Mucosa of descending colon (tissue), 3 donors: ENCODE results near the gene BLZF1. TPM values are rescaled to one million over a fixed set of nuclear protein-coding genes. Genes with fewer than 3 reads are reported as not detected.
"Not testable (repeated sequence)": the region's sequence is repeated elsewhere in the genome, so short reads cannot be mapped to it uniquely, and the experiment has no call there.

Experiments
- ATAC-seq: fragments of 200-7000 bp; cut with Tn5 transposase; one replicate; pipeline ENCODE4 v1.9.1; 2020; ENCODE audit warnings: mild to moderate bottlenecking, moderate library complexity
- DNase-seq, 3 donors: peaks; one replicate each; pipeline ENCODE4 v3.0.0-alpha.2; 2020
- H3K36me3 ChIP-seq: fragments of 200-600 bp; one replicate; pipeline ENCODE4 v1.8.0; 2021; ENCODE audit warnings: low read depth, mild to moderate bottlenecking
- H3K4me1 ChIP-seq: fragments of 200-600 bp; one replicate; pipeline ENCODE4 v1.8.0; 2021; ENCODE audit warnings: low read depth, mild to moderate bottlenecking
- H3K4me3 ChIP-seq: fragments of 200-600 bp; one replicate; pipeline ENCODE4 v1.8.0; 2021; ENCODE audit warnings: mild to moderate bottlenecking
- H3K9me3 ChIP-seq: fragments of 200-600 bp; one replicate; pipeline ENCODE4 v1.8.0; 2021; ENCODE audit warnings: mild to moderate bottlenecking
- intact Hi-C, 2 donors: fragments of 100-400 bp; cut with DNase I in 1 of 2; cut with micrococcal nuclease in 1 of 2; formaldehyde crosslinking; loops; one replicate each; pipeline versions ENCODE4 v1.11.0 to v1.11.1; 2022; cut with DNase I, micrococcal nuclease
- total RNA-seq, 3 donors: library from RNA; stranded (reverse); fragmentation: NEBNext Ultra II Directional in 2 of 3; extraction: Animal tissue kit (Norgen Biotek cat#: 25700) in 2 of 3; gene quantifications; one replicate each; pipeline versions ENCODE4 v1.2.1 to v1.2.4, GENCODE V29; 2021 to 2023
- TF ChIP-seq, protein P1 (sequence below): fragments of 200-600 bp; IDR thresholded peaks from one replicate; pipeline ENCODE4 v1.8.0; 2022; ENCODE audit warnings: antibody characterized with exemption, mild to moderate bottlenecking
- donor health status: DM: no; HTN: no; CAD: no; lungs with moderate emphysema.
- donor health status: DM: no; HTN: no; CAD: no.
- donor health status: DM: no; HTN: yes; CAD: no.

The BLZF1 gene
- total RNA-seq, 3 donors from 2014 or later: 23.5 to 35.9 (median 30.8) TPM

DNA sequence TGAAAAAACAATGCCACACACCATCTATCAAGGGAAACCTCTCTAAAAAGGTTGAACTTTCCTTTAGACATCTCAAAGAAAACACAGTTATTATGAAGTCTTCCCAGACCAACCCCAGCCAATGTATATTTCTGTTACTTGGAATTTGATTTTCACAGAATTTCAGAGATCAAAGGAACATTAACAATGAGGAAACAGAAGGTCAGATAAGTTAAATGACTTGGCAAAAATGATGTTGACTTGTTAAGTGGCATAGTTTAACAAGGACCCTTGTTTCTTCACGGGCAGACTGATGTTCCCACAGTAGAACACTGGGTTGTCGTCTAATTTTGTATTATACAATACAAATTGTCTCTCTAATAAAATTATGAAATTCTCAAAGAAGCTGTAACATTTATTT, 29.4 kb upstream of the BLZF1 start:
- no peak for DNase-seq
- H3K4me1 ChIP-seq: no peaks in the 10 kb centered on the region
- H3K36me3 ChIP-seq: no peaks in the 10 kb centered on the region
- ATAC-seq: no peak
- H3K9me3 ChIP-seq: no peaks in the 10 kb centered on the region
- H3K4me3 ChIP-seq: no peak overlapping the region
- intact Hi-C loops: no loop called here
- TF ChIP-seq, protein P1, sequence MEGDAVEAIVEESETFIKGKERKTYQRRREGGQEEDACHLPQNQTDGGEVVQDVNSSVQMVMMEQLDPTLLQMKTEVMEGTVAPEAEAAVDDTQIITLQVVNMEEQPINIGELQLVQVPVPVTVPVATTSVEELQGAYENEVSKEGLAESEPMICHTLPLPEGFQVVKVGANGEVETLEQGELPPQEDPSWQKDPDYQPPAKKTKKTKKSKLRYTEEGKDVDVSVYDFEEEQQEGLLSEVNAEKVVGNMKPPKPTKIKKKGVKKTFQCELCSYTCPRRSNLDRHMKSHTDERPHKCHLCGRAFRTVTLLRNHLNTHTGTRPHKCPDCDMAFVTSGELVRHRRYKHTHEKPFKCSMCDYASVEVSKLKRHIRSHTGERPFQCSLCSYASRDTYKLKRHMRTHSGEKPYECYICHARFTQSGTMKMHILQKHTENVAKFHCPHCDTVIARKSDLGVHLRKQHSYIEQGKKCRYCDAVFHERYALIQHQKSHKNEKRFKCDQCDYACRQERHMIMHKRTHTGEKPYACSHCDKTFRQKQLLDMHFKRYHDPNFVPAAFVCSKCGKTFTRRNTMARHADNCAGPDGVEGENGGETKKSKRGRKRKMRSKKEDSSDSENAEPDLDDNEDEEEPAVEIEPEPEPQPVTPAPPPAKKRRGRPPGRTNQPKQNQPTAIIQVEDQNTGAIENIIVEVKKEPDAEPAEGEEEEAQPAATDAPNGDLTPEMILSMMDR: no peak

DNA sequence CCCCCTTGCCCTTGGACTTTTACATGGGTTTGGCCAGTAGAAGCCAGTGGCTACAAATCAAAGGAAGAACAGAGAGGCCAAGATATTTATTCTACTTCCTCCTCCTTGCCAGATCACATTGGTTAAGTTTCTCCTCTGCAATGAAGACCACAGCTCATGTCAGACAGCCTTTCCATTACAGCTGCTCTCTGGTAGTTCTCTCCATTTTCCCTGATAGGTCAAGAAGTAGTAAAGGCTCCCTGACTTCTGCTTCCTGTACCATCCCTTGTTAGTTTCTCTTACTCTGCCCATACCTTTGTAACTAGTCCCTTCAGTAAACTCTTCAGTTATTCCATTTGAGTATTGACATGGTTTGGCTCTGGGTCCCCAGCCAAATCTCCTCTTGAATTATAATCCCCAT, 28.2 kb upstream of the BLZF1 start:
- Histone ChIP-seq H3K36me3 (no peaks in the 10 kb centered on the region), H3K4me3 (no peak overlapping the region), H3K9me3 (no peaks in the 10 kb centered on the region), H3K4me1 (no peaks in the 10 kb centered on the region)
- intact Hi-C loops: loop anchor here in 1 of 2 donors (10.0 kb wide), 1 partner anchor 995 kb away; no protein-coding TSS in a partner anchor
- TF ChIP-seq, protein P1: no peak
- ATAC-seq (no peak), DNase-seq (no peak)

DNA sequence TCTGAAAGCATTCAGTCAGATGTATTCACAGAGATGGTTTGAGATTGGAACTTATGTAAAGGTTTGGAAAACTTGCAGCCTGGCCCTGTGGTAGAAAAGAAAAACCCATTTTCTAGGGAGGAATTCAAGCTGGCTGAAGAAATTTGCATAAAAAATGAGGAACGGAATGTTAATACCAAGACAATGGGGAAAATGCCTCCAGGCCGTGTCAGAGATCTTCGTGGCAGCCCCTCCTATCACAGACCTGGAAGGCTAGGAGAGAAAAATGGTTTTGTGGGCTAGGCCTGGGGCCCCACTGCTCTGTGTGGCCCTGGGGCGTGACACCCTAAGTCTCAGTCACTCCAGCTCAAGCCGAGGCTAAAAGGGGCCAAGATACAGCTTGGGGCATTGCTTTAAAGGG, 27.1 kb upstream of the BLZF1 start:
- Histone ChIP-seq H3K36me3 (no peaks in the 10 kb centered on the region), H3K4me1 (no peaks in the 10 kb centered on the region), H3K4me3 (no peak overlapping the region), H3K9me3 (no peaks in the 10 kb centered on the region)
- intact Hi-C loops: loop anchor here in 1 of 2 donors (10.0 kb wide), 1 partner anchor 996 kb away; no protein-coding TSS in a partner anchor
- TF ChIP-seq, protein P1: no peak
- DNase-seq (no peak), ATAC-seq (no peak)

DNA sequence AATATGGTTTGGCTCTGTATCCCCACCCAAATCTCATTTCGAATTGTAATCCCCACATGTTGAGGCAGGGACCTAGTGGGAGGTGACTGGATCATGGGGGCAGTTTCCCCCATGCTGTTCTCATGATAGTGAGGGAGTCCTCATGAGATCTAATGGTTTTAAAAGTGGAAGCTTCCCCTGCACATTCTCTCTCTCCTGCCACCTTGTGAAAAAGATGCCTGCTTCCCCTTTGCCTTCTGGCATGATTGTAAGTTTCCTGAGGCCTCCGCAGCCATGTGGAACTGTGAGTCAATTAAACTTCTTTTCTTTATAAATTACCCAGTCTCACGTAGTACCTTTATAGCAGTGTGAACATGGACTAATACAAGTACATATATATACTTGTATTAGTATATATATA, 25.9 kb upstream of the BLZF1 start:
- H3K4me3 ChIP-seq, DNase-seq, H3K36me3 ChIP-seq, H3K4me1 ChIP-seq, ATAC-seq, H3K9me3 ChIP-seq: not testable (repeated sequence)
- intact Hi-C loops: loop anchor here in 1 of 2 donors (10.0 kb wide), 1 partner anchor 997 kb away; no protein-coding TSS in a partner anchor

DNA sequence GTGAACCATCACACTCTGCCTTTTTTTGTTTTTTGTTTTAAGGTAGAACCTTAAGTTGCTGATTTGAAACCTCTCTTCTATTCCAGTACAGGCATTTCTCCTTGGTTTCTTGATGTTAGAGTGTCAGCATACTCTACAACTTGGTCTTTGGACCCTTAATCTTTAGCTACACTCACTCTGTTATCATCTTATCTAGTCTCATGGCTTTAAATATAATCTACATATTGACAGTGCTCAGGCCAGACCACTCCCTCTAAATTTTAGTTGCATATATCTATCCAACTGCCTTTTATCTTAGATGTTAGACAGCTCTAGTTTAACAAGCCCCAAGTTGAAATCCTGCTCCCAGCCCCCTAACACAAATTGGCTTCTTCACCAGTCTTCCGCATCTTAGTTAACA, 22.5 kb upstream of the BLZF1 start:
- Histone ChIP-seq H3K4me3 (no peak overlapping the region), H3K36me3 (no peaks in the 10 kb centered on the region), H3K4me1 (peaks cover 3% of the 10 kb centered on the region), H3K9me3 (no peaks in the 10 kb centered on the region)
- DNase-seq (no peak), ATAC-seq (no peak)
- intact Hi-C loops: loop anchor here (5.0 to 10.0 kb wide), 3 partner anchors 738 to 1001 kb away; no protein-coding TSS in a partner anchor
- TF ChIP-seq, protein P1: no peak

DNA sequence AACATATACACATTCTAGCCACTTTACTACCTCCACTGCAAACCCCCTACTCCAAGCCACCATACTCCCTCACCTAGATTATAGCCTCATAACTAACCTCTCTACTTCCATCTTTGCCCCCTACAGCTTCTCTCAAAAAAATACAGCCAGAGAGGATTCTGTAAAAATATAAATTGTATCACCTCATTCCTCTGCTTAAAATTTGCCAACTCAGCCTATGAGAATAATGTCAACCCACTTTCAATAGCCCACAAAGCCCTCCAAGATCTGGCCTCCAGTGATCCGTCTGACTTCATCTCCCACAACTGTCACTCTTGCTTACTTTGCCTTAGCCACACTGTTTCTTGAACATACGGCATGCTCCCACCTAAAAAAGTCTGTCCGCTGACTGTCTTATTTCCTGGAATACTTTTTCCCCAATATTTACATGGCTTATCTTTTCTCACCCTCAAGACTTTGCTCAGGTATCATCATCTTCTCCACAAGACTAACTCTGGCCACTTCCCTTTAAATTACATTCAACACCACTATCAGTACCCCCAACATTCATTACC, 21.9 kb upstream of the BLZF1 start:
- no peaks in the 10 kb centered on the region for H3K36me3 ChIP-seq
- H3K4me3 ChIP-seq: no peak overlapping the region
- TF ChIP-seq, protein P1: no peak
- no peaks in the 10 kb centered on the region for H3K9me3 ChIP-seq
- ATAC-seq (no peak), DNase-seq (no peak)
- intact Hi-C loops: loop anchor here (5.0 to 10.0 kb wide), 3 partner anchors 739 to 1001 kb away; no protein-coding TSS in a partner anchor
- peaks cover 3% of the 10 kb centered on the region for H3K4me1 ChIP-seq
